Stimulated activated CD8-positive, alpha-beta memory T cell treated with anti-CD3 and anti-CD28 coated beads, Interleukin-4, amount 100 ng/mL, for 48 hours (primary cell): ENCODE measurements around the gene KCNJ4.
"Not testable (repeated sequence)": the region's sequence is repeated elsewhere in the genome, so short reads cannot be mapped to it uniquely, and the experiment has no call there.

Experiments used
- DNase-seq: peaks from one replicate; pipeline ENCODE4 v3.0.0-alpha.2; 2020

The KCNJ4 gene

GRCh38 chr22:38470179-38470578 lies 15.2 kb upstream of the KCNJ4 start:
- not testable (repeated sequence) for DNase-seq

GRCh38 chr22:38469306-38469781 lies 14.3 kb upstream of the KCNJ4 start:
- no peak for DNase-seq

- no peak for DNase-seq
Measured at GRCh38 chr22:38468443-38469305, 13.7 kb upstream of the KCNJ4 start.

- peak; percentile 79 for DNase-seq
Measured at GRCh38 chr22:38467904-38468442, 13.0 kb upstream of the KCNJ4 start, which contains the start of gene KDELR3. Gene KDELR3 (plus strand): TSS chr22:38468096. CDS start chr22:38468234, 138 bp downstream.

GRCh38 chr22:38467438-38467903 lies 12.5 kb upstream of the KCNJ4 start:
- no peak for DNase-seq

- no peak for DNase-seq
Measured at GRCh38 chr22:38465673-38466490, 10.9 kb upstream of the KCNJ4 start.

- DNase-seq = no peak
Measured at GRCh38 chr22:38464992-38465672, 10.1 kb upstream of the KCNJ4 start.

GRCh38 chr22:38462960-38463784 lies 8.2 kb upstream of the KCNJ4 start:
- DNase-seq = no peak

GRCh38 chr22:38461414-38462081 lies 6.5 kb upstream of the KCNJ4 start:
- DNase-seq = peak; percentile 79

- no peak for DNase-seq
Measured at GRCh38 chr22:38461057-38461413, 6.0 kb upstream of the KCNJ4 start.

GRCh38 chr22:38460426-38460840 lies 5.4 kb upstream of the KCNJ4 start:
- no peak for DNase-seq

GRCh38 chr22:38456841-38457699 lies 2.1 kb upstream of the KCNJ4 start:
- no peak for DNase-seq

- DNase-seq = no peak
Measured at GRCh38 chr22:38456272-38456835, 1.4 kb upstream of the KCNJ4 start.

GRCh38 chr22:38455530-38456271 lies 702 bp upstream of the KCNJ4 start:
- peak; percentile 40 for DNase-seq

- peak; percentile 34 for DNase-seq
Measured at GRCh38 chr22:38454353-38455075, 485 bp downstream of the KCNJ4 start.

- no peak for DNase-seq
Measured at GRCh38 chr22:38453996-38454352, 1.0 kb downstream of the KCNJ4 start.

GRCh38 chr22:38453066-38453672 lies 1.8 kb downstream of the KCNJ4 start:
- DNase-seq = no peak
